GM12801 (cell line): Measurements from ENCODE around the gene TMEM156.

ENCODE experiments used
- CTCF ChIP-seq: IDR thresholded peaks from one replicate; pipeline ENCODE4 v1.5.1; 2011; ENCODE audit warnings: control low read depth; ENCODE audit not compliant: insufficient read length; ENCODE audit errors: extremely low read depth

TMEM156 gene

GRCh38 chr4:39021631-39022030 lies 10.6 kb downstream of the TMEM156 start:
- TF ChIP-seq CTCF, result no peak

- TF ChIP-seq CTCF, result no peak
Observed at GRCh38 chr4:39020130-39020529, 12.1 kb downstream of the TMEM156 start.

- no peak for TF ChIP-seq CTCF
Observed at GRCh38 chr4:39014028-39014427, 18.2 kb downstream of the TMEM156 start.

GRCh38 chr4:39004758-39005157 lies 27.5 kb downstream of the TMEM156 start:
- no peak for TF ChIP-seq CTCF

- TF ChIP-seq CTCF, result no peak
Observed at GRCh38 chr4:38995660-38996005, 36.6 kb downstream of the TMEM156 start.

- TF ChIP-seq CTCF, result no peak
Observed at GRCh38 chr4:38994135-38994534, 38.1 kb downstream of the TMEM156 start.

GRCh38 chr4:38993683-38994082 lies 38.5 kb downstream of the TMEM156 start:
- TF ChIP-seq CTCF, result no peak

- TF ChIP-seq CTCF, result no peak
Observed at GRCh38 chr4:38990241-38990640, 42.0 kb downstream of the TMEM156 start.
